Adrenal gland (tissue), 5 donors: Measurements from ENCODE around the gene TMUB2.

ENCODE experiments used
- POLR2A ChIP-seq, 2 donors: fragments of 450-650 bp; IDR thresholded peaks; one replicate each; pipeline ENCODE4 v1.6.1; 2017; ENCODE audit warnings: antibody characterized with exemption in 2 of 2, mild to moderate bottlenecking in 2 of 2, moderate library complexity in 1 of 2
- TF ChIP-seq, protein P1 (sequence below), 6 experiments: fragments of 450-650 bp in 4 of 6; fragments of 200-600 bp in 2 of 6; sonication (generic) in 1 of 6; IDR thresholded peaks; 1 replicate in 5 of 6; 2 replicates in 1 of 6; pipeline versions ENCODE4 v1.5.1 to v1.8.0; 2016 to 2021; ENCODE audit warnings: antibody characterized with exemption in 6 of 6, mild to moderate bottlenecking in 2 of 6, moderate library complexity in 1 of 6
- donor health status: DM: no; HTN: no; CAD: no.

DNA sequence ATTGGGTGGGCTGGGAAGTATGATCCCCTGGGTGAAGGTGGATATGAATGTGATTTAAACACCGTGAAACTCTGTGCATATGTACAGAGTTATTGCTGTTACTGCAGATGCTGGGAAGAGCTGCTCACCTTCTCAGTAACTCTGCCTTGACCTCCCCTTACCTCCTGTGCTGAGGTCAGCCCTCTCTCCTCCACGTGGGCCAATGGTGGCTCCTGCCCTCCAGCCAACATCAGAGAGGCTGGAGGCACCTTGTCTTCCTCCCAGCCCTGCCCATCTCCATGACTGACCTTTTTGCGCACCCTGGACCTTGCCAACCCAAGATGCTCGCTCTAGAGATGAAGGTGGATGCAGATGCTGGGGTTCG is 16.7 kb upstream of the TMUB2 start:
- TF ChIP-seq, protein P1, sequence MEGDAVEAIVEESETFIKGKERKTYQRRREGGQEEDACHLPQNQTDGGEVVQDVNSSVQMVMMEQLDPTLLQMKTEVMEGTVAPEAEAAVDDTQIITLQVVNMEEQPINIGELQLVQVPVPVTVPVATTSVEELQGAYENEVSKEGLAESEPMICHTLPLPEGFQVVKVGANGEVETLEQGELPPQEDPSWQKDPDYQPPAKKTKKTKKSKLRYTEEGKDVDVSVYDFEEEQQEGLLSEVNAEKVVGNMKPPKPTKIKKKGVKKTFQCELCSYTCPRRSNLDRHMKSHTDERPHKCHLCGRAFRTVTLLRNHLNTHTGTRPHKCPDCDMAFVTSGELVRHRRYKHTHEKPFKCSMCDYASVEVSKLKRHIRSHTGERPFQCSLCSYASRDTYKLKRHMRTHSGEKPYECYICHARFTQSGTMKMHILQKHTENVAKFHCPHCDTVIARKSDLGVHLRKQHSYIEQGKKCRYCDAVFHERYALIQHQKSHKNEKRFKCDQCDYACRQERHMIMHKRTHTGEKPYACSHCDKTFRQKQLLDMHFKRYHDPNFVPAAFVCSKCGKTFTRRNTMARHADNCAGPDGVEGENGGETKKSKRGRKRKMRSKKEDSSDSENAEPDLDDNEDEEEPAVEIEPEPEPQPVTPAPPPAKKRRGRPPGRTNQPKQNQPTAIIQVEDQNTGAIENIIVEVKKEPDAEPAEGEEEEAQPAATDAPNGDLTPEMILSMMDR (IDR thresholded peaks at IDR 0.05) = no peak
- TF ChIP-seq POLR2A (IDR thresholded peaks at IDR 0.05) = no peak
